HG03558 (cell line): ENCODE measurements around the gene CCDC24.

Experiments used
- ATAC-seq: cut with Tn5 transposase; IDR thresholded peaks from one replicate; pipeline ENCODE4 v1.9.1; 2021; ENCODE audit warnings: moderate number of reproducible peaks; ENCODE audit not compliant: unreplicated experiment; ENCODE audit errors: extremely low read depth

CCDC24 gene

DNA sequence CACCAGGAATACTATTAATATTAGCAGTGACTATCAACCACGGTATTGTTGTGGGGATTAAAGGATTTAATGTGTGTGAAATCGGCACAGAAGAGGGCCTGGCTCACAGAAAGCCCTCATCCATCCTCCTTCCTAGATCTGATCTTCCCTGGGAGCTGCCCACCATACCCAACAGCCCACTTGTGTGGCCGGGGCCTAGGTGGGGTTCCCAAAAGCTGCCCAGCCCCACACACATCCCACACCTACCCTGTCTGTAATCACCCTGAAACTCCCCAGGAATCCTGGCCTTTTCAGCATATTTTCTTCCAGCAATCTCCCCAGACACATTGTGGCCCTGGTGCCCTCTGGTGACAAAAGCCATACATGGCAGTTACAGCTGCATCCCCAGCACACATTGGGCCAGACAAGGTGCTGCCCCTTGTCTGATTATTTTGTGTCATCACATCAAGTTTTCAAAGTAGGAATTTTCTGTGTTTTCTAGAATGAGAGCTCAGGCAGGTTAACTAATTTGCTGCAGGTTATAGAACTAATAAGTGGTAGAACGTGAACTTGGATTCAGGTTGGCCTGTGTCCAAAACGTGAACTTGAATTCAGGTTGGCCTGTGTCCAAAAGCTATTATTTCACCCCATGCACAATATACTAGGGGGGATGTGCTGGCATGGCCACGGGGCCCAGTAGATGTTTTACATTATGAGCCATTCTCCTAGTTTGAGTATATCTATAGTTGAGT lies 45.2 kb downstream of the CCDC24 start:
- no peak for ATAC-seq

DNA sequence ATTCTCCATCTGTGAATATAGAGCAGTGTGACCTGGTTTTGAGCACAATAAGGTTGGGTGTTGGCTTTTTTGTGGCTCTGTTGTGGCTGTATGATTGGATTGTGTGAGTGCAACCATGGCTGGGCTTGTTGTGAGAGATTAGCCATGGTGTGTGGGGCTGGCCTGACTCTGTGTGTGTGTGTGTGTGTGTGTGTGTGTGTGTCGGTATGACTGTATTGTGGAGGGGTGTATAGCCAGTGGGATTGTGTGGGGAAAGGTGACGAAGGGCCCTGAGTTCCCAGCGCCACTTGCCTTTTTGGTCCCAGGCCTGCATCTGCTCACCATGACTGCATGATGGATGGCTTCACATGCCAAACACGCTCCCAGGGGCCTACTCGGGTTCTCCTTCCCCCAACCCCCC lies 45.8 kb downstream of the CCDC24 start:
- ATAC-seq: no peak

DNA sequence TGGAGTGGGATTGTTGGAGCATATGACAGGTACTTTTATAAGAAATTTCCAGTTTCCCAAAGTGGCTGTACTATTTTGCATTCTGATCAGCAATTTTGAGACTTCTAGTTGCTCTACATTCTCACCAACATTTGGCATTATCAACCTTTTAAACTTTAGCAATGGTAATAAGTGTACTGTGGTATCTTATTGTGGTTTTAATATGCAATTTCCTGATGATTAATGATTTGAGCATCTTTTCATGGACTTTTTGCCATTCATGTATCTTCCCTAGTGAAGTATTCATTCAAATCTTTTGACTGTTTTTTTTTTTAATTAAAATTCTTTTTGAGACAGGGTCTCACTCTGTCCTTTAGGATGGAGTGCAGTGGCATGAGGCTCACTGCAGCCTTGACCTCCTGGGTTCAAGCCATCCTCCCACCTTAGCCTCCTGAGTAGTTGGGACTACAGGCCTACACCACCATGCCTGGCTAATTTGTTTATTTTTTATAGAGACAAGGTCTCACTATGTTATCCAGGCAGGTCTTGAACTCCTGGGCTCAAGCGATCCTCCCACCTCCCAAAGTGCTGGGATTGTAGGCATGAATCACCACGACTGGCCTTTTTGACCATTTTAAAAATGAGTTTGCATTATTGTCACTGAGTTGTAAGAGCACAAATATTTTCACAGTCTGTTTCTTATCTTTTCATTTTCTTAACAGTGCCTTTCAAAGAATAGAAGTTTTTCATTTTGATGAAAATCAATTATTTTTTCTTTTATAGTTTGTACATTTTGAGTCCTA lies 47.7 kb downstream of the CCDC24 start:
- no peak for ATAC-seq

DNA sequence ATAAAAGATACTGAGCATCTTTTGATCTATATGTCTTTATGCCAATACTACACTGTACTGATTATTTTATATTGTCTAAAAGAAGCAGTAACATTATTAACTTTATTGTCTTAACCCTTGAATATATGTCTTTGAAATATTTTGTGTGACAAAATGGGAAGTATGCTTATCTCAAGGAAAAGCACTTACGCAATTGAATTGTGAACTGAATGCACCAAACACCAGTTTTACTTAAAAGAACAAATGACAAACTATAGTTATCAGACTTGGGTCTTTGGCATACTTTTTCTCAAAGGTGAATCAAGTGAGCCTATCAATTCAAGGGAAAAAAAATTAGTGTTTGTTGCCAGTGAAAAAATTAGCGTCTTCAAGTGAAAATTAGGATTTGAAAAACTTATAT lies 49.0 kb downstream of the CCDC24 start:
- no peak for ATAC-seq

DNA sequence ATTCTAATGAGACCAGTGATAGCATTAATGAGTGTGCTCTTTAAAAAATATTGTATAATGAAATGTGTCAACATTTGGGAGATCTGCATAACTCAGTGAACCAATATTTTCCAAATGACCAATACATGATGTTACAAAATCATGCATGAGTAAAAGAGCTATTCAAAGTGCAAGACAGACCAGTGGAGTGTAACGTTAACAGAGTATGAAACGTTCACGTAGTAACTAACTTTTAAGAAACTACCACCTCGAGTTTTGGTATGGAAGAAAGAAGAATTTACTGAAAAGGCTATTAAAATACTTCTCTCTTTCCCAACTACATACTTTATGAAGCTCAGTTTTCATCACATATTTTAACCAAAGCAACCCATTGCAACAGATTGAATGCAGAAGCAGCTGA lies 49.4 kb downstream of the CCDC24 start:
- no peak for ATAC-seq

DNA sequence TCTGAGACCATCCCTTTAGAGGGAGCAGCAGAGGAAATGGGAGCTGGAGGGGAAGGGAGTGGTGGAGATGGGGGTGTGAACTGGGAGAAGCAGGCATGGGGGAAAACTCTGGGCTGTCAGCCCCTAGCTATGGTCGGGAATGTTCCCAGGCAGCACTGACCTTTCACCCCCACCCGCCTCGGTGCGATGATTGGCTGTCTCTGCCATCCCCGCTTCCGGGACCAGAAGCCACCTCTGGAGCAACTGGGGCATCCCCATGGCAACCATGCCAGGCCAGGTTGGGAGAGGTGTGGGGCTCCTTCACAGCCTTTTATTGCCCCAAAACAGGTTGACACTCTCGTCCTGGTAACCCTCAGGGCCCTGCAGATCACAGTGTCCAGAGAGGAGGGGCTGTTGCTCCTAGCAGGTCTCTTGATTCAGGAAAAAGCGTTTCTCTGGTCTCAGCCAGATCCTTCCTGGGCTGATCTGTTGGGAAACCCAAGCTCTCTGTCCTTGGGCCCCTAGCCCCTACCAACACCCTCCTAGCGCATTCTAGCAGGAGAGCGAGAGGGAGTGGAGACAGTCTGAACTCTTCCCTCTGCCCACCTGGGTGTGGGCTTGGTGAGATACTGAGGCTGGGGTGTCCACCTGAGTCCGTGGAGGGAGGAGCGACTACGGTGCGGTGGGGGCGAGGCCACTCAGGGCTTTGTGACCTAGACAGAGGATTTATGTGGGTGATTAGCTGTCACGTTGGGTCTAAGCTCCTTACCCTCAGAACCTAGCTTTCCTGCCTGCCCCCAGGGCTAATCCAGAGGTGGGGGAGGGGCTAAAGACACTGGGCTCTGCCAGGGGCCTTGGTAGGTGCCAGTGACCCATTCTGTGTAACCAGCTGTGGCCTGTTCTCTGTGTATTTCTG lies 52.0 kb downstream of the CCDC24 start:
- ATAC-seq: no peak

DNA sequence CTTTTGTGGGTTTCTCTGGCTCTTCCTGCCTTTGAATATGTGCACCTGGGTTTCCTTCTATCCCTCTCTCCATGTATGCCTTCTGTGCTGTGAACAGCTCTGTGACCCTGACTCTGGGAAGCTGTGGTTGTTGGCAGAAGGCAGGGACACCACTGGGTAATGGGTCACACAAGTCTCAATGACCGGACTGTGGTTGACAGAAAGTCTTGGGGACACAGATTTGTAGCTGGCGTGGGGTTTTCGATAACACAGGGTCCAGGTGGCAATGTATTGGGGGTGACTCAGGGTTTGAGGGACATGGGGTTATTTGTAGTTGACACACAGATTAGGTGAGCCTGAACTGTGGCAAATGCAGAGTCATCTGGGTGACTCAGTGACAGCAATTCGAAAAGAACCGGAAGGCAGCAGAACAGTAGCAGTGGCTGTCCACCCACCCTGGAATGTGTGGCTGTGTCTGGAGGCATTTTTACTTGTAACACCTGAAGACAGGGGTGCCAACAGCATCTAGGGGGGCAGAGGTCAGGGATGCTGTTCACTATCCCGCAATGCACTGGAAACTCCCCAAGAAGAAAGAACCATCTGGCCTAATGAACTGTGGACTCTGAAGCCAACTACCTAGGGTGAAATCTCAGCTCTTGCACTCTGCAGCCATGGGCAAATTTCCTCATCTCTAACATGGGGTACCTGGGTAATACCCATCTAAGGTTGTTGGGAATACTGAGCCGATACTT lies 52.8 kb downstream of the CCDC24 start:
- ATAC-seq: no peak

DNA sequence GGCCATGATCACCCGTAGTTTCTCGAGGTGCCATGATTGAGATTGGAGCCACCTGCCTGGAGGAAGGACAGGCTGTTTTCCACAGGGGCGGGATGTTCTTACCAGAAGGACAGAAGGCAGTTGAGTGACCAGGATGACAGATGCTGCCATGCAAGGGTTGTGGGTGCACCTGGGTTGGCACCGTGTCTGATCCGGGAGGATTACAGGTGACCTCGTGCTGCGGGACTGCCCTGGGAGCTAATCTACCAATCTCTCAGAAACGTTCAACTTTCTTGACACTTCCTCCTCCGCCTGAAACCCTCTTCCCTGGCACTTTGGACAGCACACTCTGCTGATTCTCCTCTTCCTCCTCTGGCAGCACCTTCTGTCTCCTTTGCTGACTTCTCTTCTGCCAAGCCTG lies 53.7 kb downstream of the CCDC24 start:
- ATAC-seq: no peak
